Right atrium auricular region (tissue), 2 donors: Measurements from ENCODE around the gene BCAM. TPM values are rescaled to one million over a fixed set of nuclear protein-coding genes. Genes with fewer than 3 reads are reported as not detected.

Source experiments
- DNase-seq: peaks from one replicate; pipeline ENCODE4 v3.0.0-alpha.2; 2019; ENCODE audit warnings: low spot score
- H3K27ac ChIP-seq, 2 donors: fragments of 200-600 bp; sonication (generic); 1 replicate in 1 of 2; 2 replicates in 1 of 2; pipeline ENCODE4 v1.5.1; 2016 to 2019
- H3K27me3 ChIP-seq, 2 donors: fragments of 200-600 bp; sonication (generic); one replicate each; pipeline versions ENCODE4 v1.5.1 to v1.6.0; 2017 to 2019
- H3K36me3 ChIP-seq: fragments of 200-600 bp; sonication (generic); one replicate; pipeline ENCODE4 v1.5.1; 2016
- H3K4me1 ChIP-seq, 2 donors: fragments of 200-600 bp; sonication (generic); one replicate each; pipeline versions ENCODE4 v1.5.1 to v1.6.0; 2017 to 2019
- H3K4me3 ChIP-seq, 2 donors: fragments of 200-600 bp; sonication (generic); 1 replicate in 1 of 2; 2 replicates in 1 of 2; pipeline ENCODE4 v1.5.1; 2017 to 2019; ENCODE audit warnings: mild to moderate bottlenecking in 1 of 2, moderate library complexity in 1 of 2
- H3K9me3 ChIP-seq, 2 donors: fragments of 200-600 bp; sonication (generic); one replicate each; pipeline ENCODE4 v1.5.1; 2019
- CTCF ChIP-seq, 2 donors: fragments of 200-600 bp; sonication (generic); IDR thresholded peaks; one replicate each; pipeline ENCODE4 v1.5.1; 2019; ENCODE audit warnings: antibody characterized with exemption in 2 of 2
- total RNA-seq, 2 donors: library from RNA; depleted of rRNA; stranded (reverse); fragments of >200 nt; gene quantifications; one replicate each; pipeline ENCODE4 v1.1.0, GENCODE V29; 2016

BCAM gene
- total RNA-seq, 2 donors from 2014 or later, result 82.1 to 102 TPM

DNA sequence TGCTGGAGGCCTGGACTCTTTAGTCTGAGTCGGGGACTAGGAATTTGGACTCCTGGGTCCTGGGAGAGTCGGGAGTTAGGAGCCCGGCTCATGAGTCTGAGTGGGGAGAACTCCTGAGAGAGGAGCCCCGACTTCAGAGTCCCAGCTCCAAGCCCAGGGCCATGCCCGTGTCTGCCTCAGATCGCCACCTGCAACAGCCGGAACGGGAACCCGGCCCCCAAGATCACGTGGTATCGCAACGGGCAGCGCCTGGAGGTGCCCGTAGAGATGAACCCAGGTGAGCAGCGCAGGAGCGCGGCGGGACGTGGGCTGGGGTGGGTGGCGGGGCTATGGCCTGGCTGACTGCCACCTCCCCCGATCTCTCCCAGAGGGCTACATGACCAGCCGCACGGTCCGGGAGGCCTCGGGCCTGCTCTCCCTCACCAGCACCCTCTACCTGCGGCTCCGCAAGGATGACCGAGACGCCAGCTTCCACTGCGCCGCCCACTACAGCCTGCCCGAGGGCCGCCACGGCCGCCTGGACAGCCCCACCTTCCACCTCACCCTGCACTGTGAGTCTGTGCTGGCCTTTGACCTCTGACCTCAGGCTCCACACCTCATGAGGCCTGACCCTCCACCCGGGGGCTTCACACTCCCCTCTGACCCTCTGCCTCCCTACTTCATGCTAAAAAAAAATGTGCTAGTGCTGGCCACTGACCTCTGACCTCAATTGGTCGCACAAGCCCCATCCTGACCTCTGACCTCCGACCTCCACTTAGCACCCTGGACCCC, 4.4 kb downstream of the BCAM start:
- peaks cover 0 to 25% of the 10 kb centered on the region in 2 donors for H3K4me1 ChIP-seq
- no peaks in the 10 kb centered on the region for H3K27me3 ChIP-seq
- no peak for TF ChIP-seq CTCF (IDR thresholded peaks at IDR 0.05)
- no peak for DNase-seq
- no peaks in the 10 kb centered on the region for H3K9me3 ChIP-seq
- peaks cover 27% of the 10 kb centered on the region for H3K36me3 ChIP-seq
- no peak overlapping the region for H3K4me3 ChIP-seq
- no peak overlapping the region for H3K27ac ChIP-seq

DNA sequence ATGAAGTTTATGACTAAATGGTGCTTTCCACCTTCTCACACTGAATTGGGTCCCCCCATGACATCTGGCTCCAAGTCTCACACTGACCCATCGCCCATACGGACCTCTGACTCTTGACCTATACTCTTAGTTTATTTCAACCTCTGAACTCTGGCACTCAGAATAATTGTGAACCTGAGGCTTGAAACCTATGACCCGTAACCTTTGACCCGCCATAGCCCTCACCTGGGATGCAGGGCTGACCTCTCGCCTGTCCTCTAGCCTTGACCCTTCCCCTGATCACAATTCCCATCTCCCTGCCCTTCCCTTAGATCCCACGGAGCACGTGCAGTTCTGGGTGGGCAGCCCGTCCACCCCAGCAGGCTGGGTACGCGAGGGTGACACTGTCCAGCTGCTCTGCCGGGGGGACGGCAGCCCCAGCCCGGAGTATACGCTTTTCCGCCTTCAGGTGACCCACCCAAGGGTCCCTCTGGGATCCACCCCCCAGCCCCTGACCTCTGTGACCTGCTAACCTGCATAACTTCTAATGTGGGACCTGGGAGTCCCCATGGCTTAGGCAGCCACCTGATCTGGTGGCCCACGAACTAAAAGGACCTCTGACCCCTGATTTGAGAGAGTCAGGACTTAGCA, 5.1 kb downstream of the BCAM start:
- no peak overlapping the region for H3K27ac ChIP-seq
- no peak for DNase-seq
- peaks cover 0 to 20% of the 10 kb centered on the region in 2 donors for H3K4me1 ChIP-seq
- no peak for TF ChIP-seq CTCF (IDR thresholded peaks at IDR 0.05)
- H3K4me3 ChIP-seq, result no peak overlapping the region
- no peaks in the 10 kb centered on the region for H3K27me3 ChIP-seq
- peaks cover 27% of the 10 kb centered on the region for H3K36me3 ChIP-seq
- no peaks in the 10 kb centered on the region for H3K9me3 ChIP-seq

GRCh38 chr19:44814517-44814916, 5.6 kb downstream of the BCAM start:
- no peak overlapping the region for H3K27ac ChIP-seq
- DNase-seq, result no peak
- peaks cover 0 to 15% of the 10 kb centered on the region in 2 donors for H3K4me1 ChIP-seq
- H3K4me3 ChIP-seq, result no peak overlapping the region
- peaks cover 27% of the 10 kb centered on the region for H3K36me3 ChIP-seq
- H3K27me3 ChIP-seq, result no peaks in the 10 kb centered on the region
- TF ChIP-seq CTCF (IDR thresholded peaks at IDR 0.05), result no peak
- H3K9me3 ChIP-seq, result no peaks in the 10 kb centered on the region

DNA sequence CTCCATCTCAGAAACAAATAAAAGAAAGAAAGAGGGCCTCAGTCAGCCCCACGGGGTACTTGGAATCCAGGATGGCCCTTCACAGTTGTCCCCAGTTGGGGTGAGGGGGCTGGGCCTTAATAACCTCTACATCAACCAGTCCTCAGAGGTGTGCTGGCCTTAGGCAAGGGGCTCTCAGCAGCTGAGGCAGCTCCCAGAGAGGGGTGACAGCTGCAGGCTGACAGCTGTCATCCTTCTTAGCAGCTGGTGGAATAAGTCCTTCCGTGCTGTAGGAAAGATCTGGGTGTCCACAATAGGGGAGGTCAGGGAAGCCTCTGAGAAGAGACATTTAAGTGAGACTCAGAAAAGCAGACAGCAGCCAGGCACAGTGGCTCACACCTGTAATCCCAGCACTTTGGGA, 7.4 kb downstream of the BCAM start:
- H3K4me1 ChIP-seq, result peaks cover 0 to 14% of the 10 kb centered on the region in 2 donors
- no peaks in the 10 kb centered on the region for H3K9me3 ChIP-seq
- no peak for DNase-seq
- no peaks in the 10 kb centered on the region for H3K27me3 ChIP-seq
- H3K36me3 ChIP-seq, result peaks cover 27% of the 10 kb centered on the region
- no peak overlapping the region for H3K4me3 ChIP-seq
- TF ChIP-seq CTCF (IDR thresholded peaks at IDR 0.05), result no peak
- no peak overlapping the region for H3K27ac ChIP-seq

DNA sequence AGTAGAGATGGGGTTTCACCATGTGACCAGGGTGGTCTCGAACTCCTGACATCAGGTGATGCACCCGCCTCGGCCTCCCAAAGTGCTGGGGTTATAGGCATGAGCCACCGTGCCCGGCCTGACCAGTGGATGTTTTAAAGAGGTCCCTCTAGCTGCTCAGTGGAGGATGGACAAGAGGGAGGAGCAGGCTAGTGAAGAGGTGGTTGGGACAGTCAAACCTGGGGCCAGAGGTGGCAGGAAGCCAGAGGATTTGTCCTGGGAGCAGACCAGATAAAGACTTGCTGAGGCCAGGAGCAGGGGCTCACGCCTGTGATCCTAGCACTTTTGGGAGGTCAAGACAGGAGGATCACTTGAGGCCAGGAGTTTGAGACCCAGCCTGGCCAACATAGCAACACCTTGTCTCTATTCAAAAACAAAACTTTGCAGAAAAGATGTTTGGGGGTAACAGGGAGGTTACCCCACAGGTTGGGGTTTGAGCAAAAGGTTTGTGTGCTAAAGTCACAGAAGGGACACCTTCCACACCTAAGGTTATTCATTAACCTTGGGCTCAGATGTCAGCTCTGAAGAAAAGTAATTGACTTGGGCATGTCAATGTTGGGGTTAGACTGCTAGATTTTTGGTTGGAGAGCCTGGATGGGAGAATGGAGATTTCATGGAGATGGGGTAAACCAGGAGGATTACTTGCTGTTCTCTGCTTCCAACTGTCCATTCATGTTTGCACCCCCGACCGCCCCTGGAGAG, 9.0 kb downstream of the BCAM start:
- H3K36me3 ChIP-seq, result peaks cover 26% of the 10 kb centered on the region
- no peak overlapping the region for H3K4me3 ChIP-seq
- DNase-seq, result no peak
- TF ChIP-seq CTCF (IDR thresholded peaks at IDR 0.05), result no peak
- no peaks in the 10 kb centered on the region for H3K9me3 ChIP-seq
- H3K27ac ChIP-seq, result no peak overlapping the region
- H3K4me1 ChIP-seq, result peaks cover 0 to 29% of the 10 kb centered on the region in 2 donors
- no peaks in the 10 kb centered on the region for H3K27me3 ChIP-seq
